GM18867 (cell line): ENCODE results near the gene STPG2.

ENCODE experiments used
- ATAC-seq: cut with Tn5 transposase; IDR thresholded peaks from one replicate; pipeline ENCODE4 v1.9.1; 2021; ENCODE audit warnings: mild to moderate bottlenecking, moderate library complexity; ENCODE audit not compliant: unreplicated experiment

The STPG2 gene

GRCh38 chr4:97525236-97525635 lies 618.0 kb downstream of the STPG2 start:
- no peak for ATAC-seq

GRCh38 chr4:97517939-97518338 lies 625.3 kb downstream of the STPG2 start:
- no peak for ATAC-seq

GRCh38 chr4:97513917-97514316 lies 629.4 kb downstream of the STPG2 start:
- no peak for ATAC-seq
